GM18870 (cell line): Measurements from ENCODE around the gene TMC1.
"Not testable (repeated sequence)": the region's sequence is repeated elsewhere in the genome, so short reads cannot be mapped to it uniquely, and the experiment has no call there.

Experiments used
- ATAC-seq: cut with Tn5 transposase; IDR thresholded peaks from one replicate; pipeline ENCODE4 v1.9.1; 2021; ENCODE audit warnings: moderate library complexity; ENCODE audit not compliant: unreplicated experiment

TMC1 gene

GRCh38 chr9:72524820-72525540, 3.6 kb downstream of the TMC1 start:
- ATAC-seq = peak; percentile 42

GRCh38 chr9:72526901-72527800, 5.7 kb downstream of the TMC1 start:
- ATAC-seq = peak; percentile 78

GRCh38 chr9:72527801-72528195, 6.4 kb downstream of the TMC1 start:
- no peak for ATAC-seq

DNA sequence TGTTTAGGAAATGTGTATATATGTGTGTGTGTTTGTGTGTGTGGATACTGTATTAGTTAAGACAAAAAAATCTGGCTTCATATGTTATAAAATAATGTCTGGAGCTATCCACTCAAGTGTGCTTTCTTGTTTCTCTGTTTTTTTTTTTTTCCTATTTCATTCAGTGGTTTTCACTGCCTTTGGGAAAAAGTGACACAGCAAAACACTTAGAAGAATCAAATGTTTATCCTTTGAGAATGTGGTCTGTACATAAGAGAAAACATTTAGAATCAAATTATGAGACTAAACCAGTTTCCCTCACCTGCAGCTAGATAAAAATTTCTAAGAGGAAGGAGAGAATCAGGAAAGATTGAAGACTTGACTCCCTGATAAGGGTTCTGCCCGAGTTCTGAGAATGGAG, 8.1 kb downstream of the TMC1 start:
- ATAC-seq = no peak

GRCh38 chr9:72533322-72533721, 11.9 kb downstream of the TMC1 start:
- ATAC-seq = no peak

GRCh38 chr9:72534931-72535330, 13.5 kb downstream of the TMC1 start:
- no peak for ATAC-seq

DNA sequence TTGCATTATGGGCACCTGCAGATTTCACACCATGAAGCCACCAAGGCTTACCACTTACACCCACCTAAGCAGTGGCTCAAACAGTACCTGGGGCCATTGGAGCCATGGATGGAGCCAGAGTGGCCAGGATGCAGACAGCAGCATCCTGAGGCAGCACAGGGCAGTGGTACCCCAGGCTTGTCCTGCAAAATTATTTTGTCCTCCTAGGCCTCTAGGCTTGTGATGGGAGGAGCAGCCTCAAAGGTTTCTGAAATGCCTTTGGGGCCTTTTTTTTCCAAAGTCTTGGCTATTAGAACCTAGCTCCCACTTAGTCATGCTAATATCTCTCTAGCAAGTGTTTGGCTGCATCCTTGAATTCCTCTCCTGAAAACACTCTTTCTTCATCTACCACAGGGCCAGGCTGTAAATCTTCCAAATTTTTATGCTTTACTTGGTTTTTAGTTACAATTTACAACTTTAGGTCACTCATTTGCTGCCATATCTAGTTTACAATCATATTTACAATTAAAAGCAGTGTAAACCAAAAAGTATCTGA, 15.7 kb downstream of the TMC1 start:
- ATAC-seq = no peak

DNA sequence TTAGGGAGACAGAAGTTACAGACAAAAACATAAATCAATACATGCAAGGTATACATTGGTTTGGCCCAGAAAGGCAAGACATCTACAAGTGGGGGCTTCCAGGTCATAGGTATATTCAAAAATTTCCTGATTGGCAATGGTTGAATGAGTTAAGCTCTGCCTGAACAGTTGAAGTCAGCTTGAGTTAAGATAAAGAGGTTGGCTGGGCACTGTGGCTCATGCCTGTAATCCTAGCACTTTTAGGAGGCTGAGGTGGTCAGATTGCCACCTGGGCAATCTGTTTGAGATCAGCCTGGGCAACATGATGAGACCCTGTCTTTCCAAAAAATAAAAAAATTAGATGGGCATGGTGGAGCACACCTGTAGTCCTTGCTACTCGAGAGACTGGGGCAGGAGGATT, 16.3 kb downstream of the TMC1 start:
- no peak for ATAC-seq

DNA sequence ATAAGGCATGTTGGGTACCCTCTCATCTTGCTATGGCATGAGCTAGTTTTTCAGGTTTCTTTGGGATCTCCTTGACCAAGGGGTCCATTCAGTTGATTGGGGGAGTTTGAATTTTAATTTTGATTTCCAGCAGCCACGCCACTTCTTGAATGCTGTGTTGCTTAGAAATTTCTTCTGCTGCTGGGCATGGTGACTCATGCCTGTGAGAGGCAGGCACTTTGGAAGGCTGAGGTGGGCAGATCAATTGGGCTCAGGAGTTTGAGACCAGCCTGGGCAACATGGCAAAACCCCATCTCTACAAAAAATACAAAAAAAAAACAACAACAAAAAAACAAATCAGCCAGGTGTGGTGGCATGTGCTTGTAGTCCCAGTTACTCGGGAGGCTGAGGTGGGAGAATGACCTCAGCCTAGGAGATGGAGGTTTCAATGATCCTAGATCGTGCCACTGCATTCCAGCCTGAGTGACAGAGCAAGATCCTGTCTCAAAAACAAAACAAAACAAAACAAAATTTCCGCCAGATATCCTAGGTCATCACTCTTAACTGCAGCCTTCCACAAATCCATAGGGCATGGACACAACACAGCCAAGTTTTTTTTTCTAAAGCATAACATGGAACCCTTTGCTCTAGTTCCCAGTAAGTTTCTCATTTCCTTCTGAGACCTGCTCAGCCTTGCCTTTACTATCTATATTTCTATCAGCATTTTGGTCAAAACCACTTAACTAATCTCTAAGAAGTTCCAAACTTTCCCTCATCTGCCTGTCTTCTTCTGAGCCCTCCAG, 17.7 kb downstream of the TMC1 start:
- ATAC-seq = no peak

DNA sequence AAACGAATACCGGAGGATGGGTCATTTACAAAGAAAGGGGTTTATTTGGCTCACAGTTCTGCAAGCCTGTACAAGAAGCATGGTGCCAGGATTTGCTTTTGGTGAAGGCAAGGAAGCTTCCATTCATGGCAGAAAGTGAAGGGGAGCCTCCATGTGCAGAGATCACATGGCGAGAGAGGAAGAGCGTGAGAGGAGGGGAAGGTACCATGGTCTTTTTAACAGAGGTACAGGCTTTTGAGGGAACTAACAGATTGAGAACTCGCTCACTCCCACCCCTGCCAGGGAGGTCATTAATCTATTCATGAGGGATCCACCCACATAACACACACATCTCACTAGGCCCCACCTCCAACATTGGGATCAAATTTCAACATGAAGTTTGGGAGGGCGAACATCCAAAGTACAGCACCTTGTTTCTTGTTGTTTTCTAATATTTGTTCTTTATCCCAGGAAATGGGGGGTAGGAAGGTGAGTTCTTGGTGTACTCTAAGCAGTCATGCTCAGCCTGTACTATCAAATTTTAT, 18.5 kb downstream of the TMC1 start:
- ATAC-seq = no peak

- no peak for ATAC-seq
Observed at GRCh38 chr9:72540348-72540873, 19.0 kb downstream of the TMC1 start.

DNA sequence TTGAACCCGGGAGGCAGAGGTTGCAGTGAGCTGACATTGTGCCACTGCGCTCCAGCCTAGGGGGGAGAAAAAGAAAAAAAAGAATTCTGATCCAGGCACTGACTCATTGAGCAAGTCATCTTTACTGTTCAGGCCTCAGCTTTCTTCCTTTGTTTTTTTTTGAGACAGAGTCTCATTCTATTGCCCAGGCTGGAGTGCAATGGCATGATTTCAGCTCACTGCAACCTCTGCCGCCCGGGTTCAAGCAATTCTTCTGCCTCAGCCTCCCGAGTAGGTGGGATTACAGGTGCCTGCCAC, 21.1 kb downstream of the TMC1 start:
- ATAC-seq = not testable (repeated sequence)

DNA sequence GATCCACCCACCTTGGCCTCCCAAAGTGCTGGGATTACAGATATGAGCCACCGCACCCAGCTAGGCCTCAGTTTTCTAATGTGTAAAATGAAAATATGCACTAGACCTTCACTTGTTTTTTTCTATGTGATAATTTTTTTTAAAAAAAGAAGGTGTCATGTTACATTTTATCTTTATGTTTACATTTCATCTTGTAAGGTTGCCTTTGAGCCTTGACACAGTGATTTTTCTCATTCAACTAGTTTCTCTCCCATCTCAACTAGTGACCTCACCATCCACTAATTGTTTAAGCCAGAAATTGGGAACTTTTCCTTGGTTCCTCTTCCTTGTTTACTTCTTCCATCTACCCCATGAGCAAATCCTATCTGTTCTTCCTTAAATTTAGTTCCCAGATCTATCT, 21.5 kb downstream of the TMC1 start:
- no peak for ATAC-seq

GRCh38 chr9:72551306-72551705, 29.9 kb downstream of the TMC1 start:
- no peak for ATAC-seq

DNA sequence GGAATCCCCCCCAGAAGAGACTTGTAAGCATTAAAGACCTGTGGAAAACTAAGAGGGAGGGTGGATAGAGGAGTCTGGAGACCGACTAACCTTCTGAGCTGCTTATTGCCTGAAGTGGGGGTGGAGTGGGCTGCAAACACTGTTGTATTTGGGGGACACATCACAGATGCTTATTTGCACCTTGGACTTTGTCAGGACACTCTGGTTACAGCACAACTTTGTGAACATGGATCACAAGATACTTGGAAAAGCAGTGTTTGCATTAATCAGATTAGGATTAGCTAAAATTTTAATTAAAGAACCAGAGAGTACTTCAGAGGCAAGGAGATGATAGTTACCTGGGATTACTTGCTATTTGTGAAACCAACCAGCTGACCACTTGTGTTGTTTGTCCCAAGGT, 30.9 kb downstream of the TMC1 start:
- ATAC-seq = no peak

GRCh38 chr9:72554221-72554641, 32.8 kb downstream of the TMC1 start:
- no peak for ATAC-seq

GRCh38 chr9:72557549-72557948, 36.1 kb downstream of the TMC1 start:
- ATAC-seq = no peak

DNA sequence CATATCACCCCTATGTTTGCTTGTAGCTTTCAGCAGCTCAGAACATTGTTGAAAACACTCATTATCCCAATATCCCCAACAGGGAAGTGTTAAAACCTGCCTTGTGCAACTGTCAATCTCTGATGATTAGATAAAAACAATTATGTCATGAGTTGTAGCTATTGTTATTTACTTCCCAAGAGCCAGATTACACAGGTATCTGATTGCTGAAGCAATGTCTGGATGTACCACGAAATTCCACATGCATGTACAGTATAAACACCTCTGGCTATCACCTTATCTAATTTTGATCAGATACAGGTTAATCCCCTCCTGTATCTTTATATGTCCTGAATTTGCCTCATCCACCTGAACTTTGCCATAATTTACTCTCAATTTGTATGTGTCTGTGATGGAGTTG, 38.7 kb downstream of the TMC1 start:
- no peak for ATAC-seq

DNA sequence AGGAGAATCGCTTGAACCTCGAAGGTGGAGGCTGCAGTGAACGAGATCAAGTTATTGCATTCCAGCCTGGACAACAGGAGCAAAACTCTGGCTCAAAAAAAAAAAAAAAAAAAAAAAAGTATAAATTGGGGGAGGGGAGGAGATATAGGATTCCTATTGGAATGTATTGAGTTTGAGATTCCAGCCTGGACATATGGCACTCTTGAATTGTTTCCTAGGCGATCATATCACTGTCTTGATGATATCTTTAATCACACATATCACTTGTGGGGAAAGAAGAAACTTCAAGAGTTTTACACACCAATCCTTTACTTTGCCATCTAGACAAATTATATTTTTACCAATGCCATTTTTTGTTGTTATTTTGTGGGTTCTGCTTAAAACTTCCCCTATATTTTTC, 42.4 kb downstream of the TMC1 start:
- ATAC-seq = no peak

- no peak for ATAC-seq
Observed at GRCh38 chr9:72564479-72565281, 43.3 kb downstream of the TMC1 start.
